ENCODE data around the gene FHL2. TPM values are rescaled to one million over a fixed set of nuclear protein-coding genes. Genes with fewer than 3 reads are reported as not detected.
A peak's percentile ranks its signal among the peaks of the same experiment; 100 is the strongest.

Gene FHL2
- total and polyA plus RNA-seq, 2 of the 13 experiments (the other 11 are each of a cell fraction or from before 2014, with no cell fraction given): 1.9 to 74.8 TPM

DNA sequence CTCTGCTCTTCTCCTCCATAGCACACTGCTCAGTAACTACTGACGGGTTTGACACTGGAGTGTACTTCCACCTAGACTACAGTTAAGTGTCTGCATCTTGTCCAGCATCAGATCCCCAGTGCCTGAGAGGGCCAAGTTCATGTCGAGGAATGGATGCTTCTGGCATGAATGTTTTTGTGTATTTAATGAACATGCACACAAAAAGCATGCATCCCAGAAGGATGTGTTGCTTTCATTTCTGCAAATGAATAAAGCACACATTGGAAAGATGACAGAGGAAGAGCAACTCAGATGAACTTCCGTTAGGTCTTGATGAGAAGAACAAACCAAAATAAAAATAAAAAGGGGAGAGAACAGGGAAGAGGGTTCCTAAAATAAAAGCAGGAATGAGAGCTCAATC lies 33.6 kb downstream of the FHL2 start:
- POLR2A ChIA-PET: no interaction called here
- 0 out of 2 replicates have a peak, but pooled peaks cover 4% of the 10 kb centered on the region for H3K4me1 ChIP-seq (ENCODE audit: insufficient read depth, low read length)
- no peak for TF ChIP-seq FIP1L1 (IDR thresholded peaks at IDR 0.05; ENCODE audit: borderline replicate concordance, insufficient read depth, low read depth, low read length)
- FAIRE-seq (no peak), DNase-seq (ENCODE audit: low spot score) (no peak), ATAC-seq (no peak)
- no peak overlapping the region for H3K27ac ChIP-seq (ENCODE audit: extremely low read length, insufficient read depth, low read length)
- H4K20me1 ChIP-seq (ENCODE audit: insufficient read depth, low read length): no peaks in the 10 kb centered on the region
- H3K9ac ChIP-seq (ENCODE audit: insufficient read depth, low read depth, low read length): no peak overlapping the region
- no peak overlapping the region for H2AFZ ChIP-seq (ENCODE audit: low read length)
- in situ Hi-C loops (cut with HindIII; ENCODE audit: extremely low pct_ligation_motif_present, low pct_unique_long_range_greater_than_20kb) (no loop called here), intact Hi-C loops (cut with micrococcal nuclease; ENCODE audit: unreplicated experiment) (no loop called here)
- H3K9me3 ChIP-seq (ENCODE audit: low read length): no peaks in the 10 kb centered on the region
- 93% methylated on average over 3 of the region's 3 CpGs for WGBS (ENCODE audit: low lambda C conversion rate)
- H3K36me3 ChIP-seq (replicated peaks in 1 of 2; ENCODE audit: control insufficient read depth in 1 of 2, insufficient read depth in 2 of 2, low read length in 2 of 2): peaks cover 17 to 30% of the 10 kb centered on the region in 2 experiments
- no peaks in the 10 kb centered on the region for H3K79me2 ChIP-seq (ENCODE audit: insufficient read depth, low read length)
- H3K4me3 ChIP-seq (replicated peaks in 1 of 3; ENCODE audit: insufficient read depth in 1 of 3, low read depth in 2 of 3, low read length in 3 of 3): no peak overlapping the region
- BruUV-seq (replicated peaks): no TSS peak
- no peak overlapping the region for H3K4me2 ChIP-seq (ENCODE audit: low read depth, low read length)
- CTCF ChIA-PET (ENCODE audit: low intra/inter-chr PET ratio, low total read pairs): no interaction called here
- H3K27me3 ChIP-seq (ENCODE audit: control insufficient read depth in 1 of 2, insufficient read depth in 2 of 2, low read length in 2 of 2): no peaks in the 10 kb centered on the region

DNA sequence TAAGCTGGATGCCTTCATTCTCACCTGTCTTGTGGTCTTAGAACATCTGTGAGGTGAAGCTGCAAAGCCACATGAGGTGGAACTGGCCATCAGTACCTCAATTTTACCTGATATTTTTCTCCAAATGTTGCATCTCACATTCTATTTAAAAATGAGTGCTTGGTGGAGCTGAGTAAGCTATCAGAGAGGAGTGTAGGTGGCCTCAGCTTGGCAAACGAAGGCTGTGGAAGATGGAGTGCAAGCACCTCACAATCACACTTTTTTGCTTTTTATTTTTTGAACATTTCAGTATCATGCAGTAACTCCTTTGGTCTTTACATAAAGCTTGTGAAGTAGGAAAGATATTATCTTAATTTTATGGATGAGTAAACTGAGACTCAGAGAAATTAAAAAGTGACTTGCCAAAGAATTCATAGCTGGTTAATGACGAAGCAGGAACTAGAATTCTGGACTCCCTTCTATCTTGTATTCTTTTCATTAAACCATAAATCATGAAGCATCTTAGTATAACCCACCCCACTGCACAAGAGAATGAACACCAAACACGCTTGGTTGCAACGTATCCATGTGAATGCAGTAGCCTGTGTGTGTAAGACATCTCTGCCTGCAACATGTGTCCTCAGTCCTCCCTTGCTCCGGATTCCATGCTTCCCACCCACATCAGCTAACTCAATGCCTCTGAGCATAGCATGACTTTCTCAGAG lies 34.3 kb downstream of the FHL2 start:
- TF ChIP-seq POLR2A (IDR thresholded peaks at IDR 0.05; ENCODE audit: insufficient read depth in 1 of 2, low read depth in 2 of 2, low read length in 2 of 2) (0 out of 4 replicates have a peak, but pooled peaks of 1 of the 2 experiments have one; percentile 20), RBAK (CRISPR knock-in tag; IDR thresholded peaks at IDR 0.05) (no peak)
- Histone ChIP-seq H4K20me1 (ENCODE audit: insufficient read depth, low read length) (no peaks in the 10 kb centered on the region), H3K79me2 (ENCODE audit: insufficient read depth, low read length) (no peaks in the 10 kb centered on the region), H3K36me3 (replicated peaks in 1 of 2; ENCODE audit: control insufficient read depth in 1 of 2, insufficient read depth in 2 of 2, low read length in 2 of 2) (peaks cover 20 to 29% of the 10 kb centered on the region in 2 experiments), H3K27ac (ENCODE audit: extremely low read length, insufficient read depth, low read length) (no peak overlapping the region), H3K4me1 (ENCODE audit: insufficient read depth, low read length) (0 out of 2 replicates have a peak, but pooled peaks cover 2% of the 10 kb centered on the region), H3K9me3 (ENCODE audit: low read length) (no peaks in the 10 kb centered on the region), H3K4me3 (replicated peaks in 1 of 3; ENCODE audit: insufficient read depth in 1 of 3, low read depth in 2 of 3, low read length in 3 of 3) (no peak overlapping the region), H2AFZ (ENCODE audit: low read length) (no peak overlapping the region), H3K9ac (ENCODE audit: insufficient read depth, low read depth, low read length) (no peak overlapping the region), H3K27me3 (ENCODE audit: control insufficient read depth in 1 of 2, insufficient read depth in 2 of 2, low read length in 2 of 2) (no peaks in the 10 kb centered on the region), H3K4me2 (ENCODE audit: low read depth, low read length) (no peak overlapping the region)
- in situ Hi-C loops (cut with HindIII; ENCODE audit: extremely low pct_ligation_motif_present, low pct_unique_long_range_greater_than_20kb): no loop called here
- ATAC-seq (no peak), DNase-seq (ENCODE audit: low spot score) (no peak), FAIRE-seq (no peak)
- 91% methylated on average over 5 of the region's 5 CpGs for WGBS (ENCODE audit: low lambda C conversion rate)
- BruUV-seq (replicated peaks): no TSS peak
- CTCF ChIA-PET (ENCODE audit: low intra/inter-chr PET ratio, low total read pairs): no interaction called here
- POLR2A ChIA-PET: no interaction called here
- intact Hi-C loops (cut with micrococcal nuclease; ENCODE audit: unreplicated experiment): no loop called here

Data from HepG2 (cell line).